Endothelial cell (in vitro differentiated cells): ENCODE results near the gene GNG12. TPM values are rescaled to one million over a fixed set of nuclear protein-coding genes. Genes with fewer than 3 reads are reported as not detected.

Experiments used
- DNase-seq: peaks from one replicate; pipeline ENCODE4 v3.0.0; 2021; ENCODE audit warnings: low spot score
- H3K27ac Mint-ChIP-seq: one replicate; pipeline ENCODE4 v1.8.0; 2021; ENCODE audit warnings: mixed read lengths, inconsistent platforms; ENCODE audit not compliant: unreplicated experiment
- H3K27me3 Mint-ChIP-seq: one replicate; pipeline ENCODE4 v1.8.0; 2021; ENCODE audit warnings: mild to moderate bottlenecking, moderate library complexity, mixed read lengths, inconsistent platforms; ENCODE audit not compliant: unreplicated experiment
- H3K36me3 Mint-ChIP-seq: one replicate; pipeline ENCODE4 v1.8.0; 2021; ENCODE audit warnings: mild to moderate bottlenecking, low read depth, mixed read lengths, inconsistent platforms; ENCODE audit not compliant: unreplicated experiment
- H3K4me1 Mint-ChIP-seq: one replicate; pipeline ENCODE4 v1.8.0; 2021; ENCODE audit warnings: mild to moderate bottlenecking, mixed read lengths, inconsistent platforms; ENCODE audit not compliant: unreplicated experiment
- H3K4me3 Mint-ChIP-seq: one replicate; pipeline ENCODE4 v1.8.0; 2021; ENCODE audit warnings: mild to moderate bottlenecking, mixed read lengths, inconsistent platforms; ENCODE audit not compliant: unreplicated experiment
- H3K9me3 Mint-ChIP-seq: one replicate; pipeline ENCODE4 v1.8.0; 2021; ENCODE audit warnings: mixed read lengths, inconsistent platforms; ENCODE audit not compliant: unreplicated experiment
- CTCF ChIP-seq: fragments of 200-600 bp; sonication (generic); IDR thresholded peaks from one replicate; pipeline ENCODE4 v1.5.0; 2021; ENCODE audit warnings: antibody characterized with exemption; ENCODE audit not compliant: unreplicated experiment
- total RNA-seq: library from RNA; stranded (reverse); fragmentation: NEBNext Ultra II Directional; extraction: Animal tissue kit (Norgen Biotek cat#: 25700); gene quantifications from one replicate; pipeline ENCODE4 v1.2.1, GENCODE V29; 2021; ENCODE audit not compliant: unreplicated experiment

Gene GNG12
- total RNA-seq, 1 donor from 2014 or later: 26.2 TPM

- no peak for TF ChIP-seq CTCF
- H3K27me3 Mint-ChIP-seq: peaks cover 6% of the 10 kb centered on the region
- no peak overlapping the region for H3K4me3 Mint-ChIP-seq
- no peaks in the 10 kb centered on the region for H3K9me3 Mint-ChIP-seq
- DNase-seq: no peak
- H3K27ac Mint-ChIP-seq: no peak overlapping the region
- H3K4me1 Mint-ChIP-seq: peaks cover 10% of the 10 kb centered on the region
- H3K36me3 Mint-ChIP-seq: no peaks in the 10 kb centered on the region
Observed at GRCh38 chr1:67695963-67696362, 137.3 kb downstream of the GNG12 start.

GRCh38 chr1:67691712-67692111, 141.6 kb downstream of the GNG12 start:
- TF ChIP-seq CTCF: no peak
- no peak for DNase-seq
- Mint-ChIP-seq H3K9me3 (no peaks in the 10 kb centered on the region), H3K36me3 (peaks cover 9% of the 10 kb centered on the region), H3K27ac (no peak overlapping the region), H3K4me3 (no peak overlapping the region), H3K4me1 (peaks cover 32% of the 10 kb centered on the region), H3K27me3 (peaks cover under 1% of the 10 kb centered on the region)

GRCh38 chr1:67690411-67690810, 142.9 kb downstream of the GNG12 start:
- peaks cover 13% of the 10 kb centered on the region for H3K36me3 Mint-ChIP-seq
- H3K4me1 Mint-ChIP-seq: peaks cover 34% of the 10 kb centered on the region
- H3K27ac Mint-ChIP-seq: no peak overlapping the region
- H3K27me3 Mint-ChIP-seq: peaks cover 4% of the 10 kb centered on the region
- H3K9me3 Mint-ChIP-seq: no peaks in the 10 kb centered on the region
- no peak overlapping the region for H3K4me3 Mint-ChIP-seq
- no peak for DNase-seq
- no peak for TF ChIP-seq CTCF

- TF ChIP-seq CTCF: no peak
- peaks cover 13% of the 10 kb centered on the region for H3K36me3 Mint-ChIP-seq
Observed at GRCh38 chr1:67690018-67690363, 143.3 kb downstream of the GNG12 start.

GRCh38 chr1:67689267-67690017, 143.8 kb downstream of the GNG12 start:
- H3K9me3 Mint-ChIP-seq: no peaks in the 10 kb centered on the region
- DNase-seq: no peak
- peak overlapping the region; percentile 18 for H3K4me3 Mint-ChIP-seq
- peak overlapping the region; percentile 79 for H3K27ac Mint-ChIP-seq
- peaks cover 16% of the 10 kb centered on the region for H3K36me3 Mint-ChIP-seq
- no peak for TF ChIP-seq CTCF
- H3K4me1 Mint-ChIP-seq: peaks cover 30% of the 10 kb centered on the region
- H3K27me3 Mint-ChIP-seq: peaks cover 7% of the 10 kb centered on the region

More at GRCh38 chr1:67690018-67690363, 143.3 kb downstream of the GNG12 start:
- Mint-ChIP-seq H3K9me3 (no peaks in the 10 kb centered on the region), H3K4me1 (peaks cover 30% of the 10 kb centered on the region), H3K27ac (no peak overlapping the region), H3K27me3 (peaks cover 4% of the 10 kb centered on the region), H3K4me3 (no peak overlapping the region)
- DNase-seq: no peak
